Mesothelial cell of epicardium (in vitro differentiated cells): Measurements from ENCODE around the gene DNM3. TPM values are rescaled to one million over a fixed set of nuclear protein-coding genes. Genes with fewer than 3 reads are reported as not detected.

ENCODE experiments used
- DNase-seq, 2 experiments: peaks; one replicate each; pipeline ENCODE4 v3.0.0; 2021; ENCODE audit warnings: low spot score in 2 of 2; ENCODE audit not compliant: unreplicated experiment in 2 of 2
- H3K27ac Mint-ChIP-seq: 2 replicates; pipeline ENCODE4 v1.8.0; 2021; ENCODE audit warnings: mixed read lengths
- H3K27me3 Mint-ChIP-seq: 2 replicates; pipeline ENCODE4 v1.8.0; 2021; ENCODE audit warnings: low read depth, mixed read lengths
- H3K36me3 Mint-ChIP-seq: 2 replicates; pipeline ENCODE4 v1.8.0; 2021; ENCODE audit warnings: mixed read lengths
- H3K4me1 Mint-ChIP-seq: 2 replicates; pipeline ENCODE4 v1.8.0; 2021; ENCODE audit warnings: mixed read lengths
- H3K4me3 Mint-ChIP-seq: 2 replicates; pipeline ENCODE4 v1.8.0; 2021; ENCODE audit warnings: mild to moderate bottlenecking, moderate library complexity, mixed read lengths
- H3K9me3 Mint-ChIP-seq: 2 replicates; pipeline ENCODE4 v1.8.0; 2021; ENCODE audit warnings: mixed read lengths
- total RNA-seq: library from RNA; stranded (reverse); gene quantifications from 3 replicates; pipeline ENCODE4 v1.2.1, GENCODE V29; 2021
- TF ChIP-seq, protein P1 (sequence below): fragments of 200-600 bp; sonication (generic); IDR thresholded peaks from one replicate; pipeline ENCODE4 v1.5.0; 2021; ENCODE audit warnings: antibody characterized with exemption; ENCODE audit not compliant: unreplicated experiment

Gene DNM3
- total RNA-seq, 1 donor from 2014 or later: 5.0 TPM

DNA sequence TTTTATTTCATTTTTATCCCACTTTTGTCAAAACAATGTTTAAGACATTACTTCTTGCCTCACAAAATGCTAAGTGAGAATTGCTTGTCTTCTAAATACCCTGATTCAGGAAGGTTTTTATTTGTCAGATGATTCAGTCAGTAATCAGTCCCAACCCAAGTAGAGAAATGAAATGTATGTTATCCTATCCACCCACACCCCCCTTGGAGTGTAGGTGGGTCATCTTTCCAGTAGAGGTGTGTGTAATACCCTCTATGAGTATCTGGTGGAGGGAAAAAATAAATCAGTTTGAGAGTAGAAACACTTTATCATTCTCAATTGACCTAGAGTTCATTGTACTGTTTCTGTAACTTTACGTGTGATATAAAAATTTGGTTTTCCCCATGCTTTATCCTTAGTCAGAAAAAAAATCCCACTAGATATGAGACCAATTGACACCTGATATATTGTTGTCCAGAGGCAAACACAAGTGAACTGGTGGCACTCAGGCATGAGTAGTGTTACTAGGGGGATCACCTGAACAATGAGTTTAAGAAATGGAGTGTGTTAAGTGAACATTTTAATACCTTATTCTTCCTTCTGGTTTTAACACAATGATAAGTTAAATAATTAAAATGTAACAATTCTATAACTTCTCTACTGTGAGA, 425.4 kb downstream of the DNM3 start:
- H3K9me3 Mint-ChIP-seq: peaks cover 5% of the 10 kb centered on the region
- H3K36me3 Mint-ChIP-seq: peaks cover 1% of the 10 kb centered on the region
- H3K4me3 Mint-ChIP-seq: no peak overlapping the region
- peaks cover 54% of the 10 kb centered on the region for H3K4me1 Mint-ChIP-seq
- no peak overlapping the region for H3K27ac Mint-ChIP-seq
- H3K27me3 Mint-ChIP-seq: no peaks in the 10 kb centered on the region
- TF ChIP-seq, protein P1, sequence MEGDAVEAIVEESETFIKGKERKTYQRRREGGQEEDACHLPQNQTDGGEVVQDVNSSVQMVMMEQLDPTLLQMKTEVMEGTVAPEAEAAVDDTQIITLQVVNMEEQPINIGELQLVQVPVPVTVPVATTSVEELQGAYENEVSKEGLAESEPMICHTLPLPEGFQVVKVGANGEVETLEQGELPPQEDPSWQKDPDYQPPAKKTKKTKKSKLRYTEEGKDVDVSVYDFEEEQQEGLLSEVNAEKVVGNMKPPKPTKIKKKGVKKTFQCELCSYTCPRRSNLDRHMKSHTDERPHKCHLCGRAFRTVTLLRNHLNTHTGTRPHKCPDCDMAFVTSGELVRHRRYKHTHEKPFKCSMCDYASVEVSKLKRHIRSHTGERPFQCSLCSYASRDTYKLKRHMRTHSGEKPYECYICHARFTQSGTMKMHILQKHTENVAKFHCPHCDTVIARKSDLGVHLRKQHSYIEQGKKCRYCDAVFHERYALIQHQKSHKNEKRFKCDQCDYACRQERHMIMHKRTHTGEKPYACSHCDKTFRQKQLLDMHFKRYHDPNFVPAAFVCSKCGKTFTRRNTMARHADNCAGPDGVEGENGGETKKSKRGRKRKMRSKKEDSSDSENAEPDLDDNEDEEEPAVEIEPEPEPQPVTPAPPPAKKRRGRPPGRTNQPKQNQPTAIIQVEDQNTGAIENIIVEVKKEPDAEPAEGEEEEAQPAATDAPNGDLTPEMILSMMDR: no peak
- DNase-seq: no peak

DNA sequence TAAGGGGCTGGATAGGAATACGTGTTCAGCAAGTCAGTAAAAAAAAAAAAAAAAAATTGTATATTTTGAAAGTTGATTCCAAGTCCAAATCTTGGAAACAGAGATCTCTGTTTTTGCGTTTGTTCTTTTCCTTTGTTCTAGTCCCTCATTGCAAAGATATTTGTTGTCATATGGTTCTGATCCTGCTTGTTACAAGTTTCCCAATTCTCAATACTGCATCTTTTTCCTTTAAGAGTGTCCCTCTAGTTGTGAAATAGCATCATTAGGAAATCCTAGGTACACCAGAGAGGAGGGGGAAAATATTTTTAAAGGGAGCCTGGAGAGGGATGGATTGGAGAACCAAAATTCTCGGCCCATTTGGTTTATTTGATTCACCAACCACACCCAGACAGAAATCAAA, 426.9 kb downstream of the DNM3 start:
- peaks cover 57% of the 10 kb centered on the region for H3K4me1 Mint-ChIP-seq

DNA sequence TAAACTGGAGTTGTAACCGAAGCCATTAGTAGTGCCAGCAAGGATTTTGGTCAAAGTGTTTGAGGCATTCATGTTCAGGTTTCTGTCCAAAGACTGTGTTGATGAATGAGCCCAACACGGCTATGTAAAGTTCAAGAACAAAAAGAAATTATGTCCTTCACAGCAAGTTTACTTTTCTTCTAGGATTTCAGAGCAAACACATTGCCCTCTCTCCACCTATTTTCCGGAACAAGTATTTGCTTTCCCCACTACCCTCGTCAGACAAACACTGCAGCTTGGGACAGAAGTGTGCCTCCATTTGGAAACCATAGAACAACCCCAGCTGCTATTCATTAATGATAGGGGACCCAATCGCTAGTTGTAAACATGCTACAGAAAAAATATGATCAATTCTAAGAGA, 427.8 kb downstream of the DNM3 start:
- Mint-ChIP-seq H3K4me3 (no peak overlapping the region), H3K27ac (peak overlapping the region; percentile 94), H3K36me3 (no peaks in the 10 kb centered on the region), H3K27me3 (no peaks in the 10 kb centered on the region), H3K9me3 (no peaks in the 10 kb centered on the region), H3K4me1 (peaks cover 65% of the 10 kb centered on the region)
- no peak for DNase-seq
- TF ChIP-seq, protein P1: no peak

More for the DNA sequence above, 426.9 kb downstream of the DNM3 start:
- H3K4me3 Mint-ChIP-seq: no peak overlapping the region
- no peak for DNase-seq
- TF ChIP-seq, protein P1: no peak
- H3K27me3 Mint-ChIP-seq: no peaks in the 10 kb centered on the region
- peaks cover 2% of the 10 kb centered on the region for H3K9me3 Mint-ChIP-seq
- no peaks in the 10 kb centered on the region for H3K36me3 Mint-ChIP-seq
- peak overlapping the region; percentile 94 for H3K27ac Mint-ChIP-seq

DNA sequence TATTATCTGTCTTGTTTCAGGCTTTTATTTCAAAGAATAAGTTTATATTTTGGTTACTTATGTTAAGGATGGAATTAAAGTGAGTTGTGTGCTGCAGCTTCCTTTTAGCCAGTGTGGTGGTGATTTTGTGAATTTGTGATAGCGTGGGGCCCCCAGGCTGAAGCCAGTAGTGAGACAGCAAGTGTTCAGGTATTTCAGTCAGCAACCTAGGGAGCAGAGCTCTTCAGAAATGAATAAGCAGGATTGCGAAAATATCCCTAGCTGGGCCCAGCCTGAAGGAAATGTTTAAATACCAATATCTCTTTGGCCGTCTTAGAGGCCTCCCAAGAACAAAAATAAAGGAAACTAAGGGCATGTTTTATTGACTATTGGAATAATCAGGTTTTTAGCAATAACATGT, 428.3 kb downstream of the DNM3 start:
- Mint-ChIP-seq H3K4me3 (no peak overlapping the region), H3K9me3 (no peaks in the 10 kb centered on the region), H3K4me1 (peaks cover 68% of the 10 kb centered on the region), H3K36me3 (no peaks in the 10 kb centered on the region), H3K27me3 (no peaks in the 10 kb centered on the region), H3K27ac (peak overlapping the region; percentile 94)
- TF ChIP-seq, protein P1: no peak
- DNase-seq: no peak

DNA sequence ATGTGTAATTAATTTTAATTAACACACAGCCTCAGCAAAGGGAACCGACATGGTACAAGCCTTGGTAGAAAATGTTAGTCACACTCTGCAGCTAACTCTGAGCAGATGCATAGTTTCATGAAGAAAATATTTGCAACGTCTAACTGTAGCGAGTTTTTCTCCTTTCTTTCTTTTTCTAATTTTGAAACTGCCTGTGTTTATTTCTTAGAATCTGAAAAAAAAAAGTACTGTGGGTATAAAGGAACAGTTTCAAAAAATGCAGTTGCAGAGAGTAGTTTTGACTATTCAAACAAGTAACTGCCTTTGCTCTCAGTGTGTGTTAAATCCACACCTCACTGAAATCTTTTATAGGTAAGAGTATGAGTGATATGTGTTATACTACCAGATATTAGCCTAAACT, 429.3 kb downstream of the DNM3 start:
- TF ChIP-seq, protein P1: no peak
- H3K4me3 Mint-ChIP-seq: no peak overlapping the region
- peak overlapping the region; percentile 94 for H3K27ac Mint-ChIP-seq
- no peaks in the 10 kb centered on the region for H3K9me3 Mint-ChIP-seq
- no peak for DNase-seq
- no peaks in the 10 kb centered on the region for H3K27me3 Mint-ChIP-seq
- peaks cover 66% of the 10 kb centered on the region for H3K4me1 Mint-ChIP-seq
- no peaks in the 10 kb centered on the region for H3K36me3 Mint-ChIP-seq
